Fibroblast of lung (primary cell): ENCODE results near the gene FCGR3B.
"Not testable (repeated sequence)": the region's sequence is repeated elsewhere in the genome, so short reads cannot be mapped to it uniquely, and the experiment has no call there.

Experiments used
- EZH2 ChIP-seq: IDR thresholded peaks from 2 replicates; pipeline ENCODE4 v1.5.1; 2012; ENCODE audit warnings: low read length, control low read depth, mild to moderate bottlenecking; ENCODE audit errors: missing control alignments
- TF ChIP-seq, protein P1 (sequence below), 2 donors: IDR thresholded peaks in 1 of 2; conservative IDR thresholded peaks in 1 of 2; 1 replicate in 1 of 2; 2 replicates in 1 of 2; pipeline ENCODE4 v1.5.1; 2011 to 2012; ENCODE audit warnings: low read length in 2 of 2, control low read depth in 1 of 2, inconsistent platforms in 1 of 2, low read depth in 1 of 2, mild to moderate bottlenecking in 1 of 2

DNA sequence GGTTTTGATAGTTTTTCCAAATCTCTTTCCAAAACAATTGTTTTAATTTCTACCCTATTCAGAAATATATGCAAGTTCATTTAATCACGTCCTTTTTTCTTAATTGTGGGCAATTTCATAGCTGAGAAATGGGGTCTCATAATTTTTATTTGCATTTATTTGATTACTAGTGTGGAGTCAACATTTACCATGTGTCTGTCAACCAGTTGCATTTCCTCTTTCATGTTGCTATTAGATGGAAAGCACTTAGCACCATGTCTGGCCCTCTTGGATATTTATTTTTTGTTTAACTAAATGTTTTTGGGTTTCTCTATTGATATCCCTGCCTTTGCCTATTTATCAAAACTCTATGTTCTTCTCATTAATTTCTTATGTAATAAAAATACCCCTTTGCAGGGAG is 13.9 kb upstream of the FCGR3B start:
- TF ChIP-seq, protein P1, sequence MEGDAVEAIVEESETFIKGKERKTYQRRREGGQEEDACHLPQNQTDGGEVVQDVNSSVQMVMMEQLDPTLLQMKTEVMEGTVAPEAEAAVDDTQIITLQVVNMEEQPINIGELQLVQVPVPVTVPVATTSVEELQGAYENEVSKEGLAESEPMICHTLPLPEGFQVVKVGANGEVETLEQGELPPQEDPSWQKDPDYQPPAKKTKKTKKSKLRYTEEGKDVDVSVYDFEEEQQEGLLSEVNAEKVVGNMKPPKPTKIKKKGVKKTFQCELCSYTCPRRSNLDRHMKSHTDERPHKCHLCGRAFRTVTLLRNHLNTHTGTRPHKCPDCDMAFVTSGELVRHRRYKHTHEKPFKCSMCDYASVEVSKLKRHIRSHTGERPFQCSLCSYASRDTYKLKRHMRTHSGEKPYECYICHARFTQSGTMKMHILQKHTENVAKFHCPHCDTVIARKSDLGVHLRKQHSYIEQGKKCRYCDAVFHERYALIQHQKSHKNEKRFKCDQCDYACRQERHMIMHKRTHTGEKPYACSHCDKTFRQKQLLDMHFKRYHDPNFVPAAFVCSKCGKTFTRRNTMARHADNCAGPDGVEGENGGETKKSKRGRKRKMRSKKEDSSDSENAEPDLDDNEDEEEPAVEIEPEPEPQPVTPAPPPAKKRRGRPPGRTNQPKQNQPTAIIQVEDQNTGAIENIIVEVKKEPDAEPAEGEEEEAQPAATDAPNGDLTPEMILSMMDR (conservative IDR thresholded peaks at IDR 0.05 in 1 of 2, IDR thresholded peaks at IDR 0.05 in 1 of 2; ENCODE audit: low read depth in 1 of 2, low read length in 2 of 2), result not testable (repeated sequence)
- not testable (repeated sequence) for TF ChIP-seq EZH2
